BLaER1 (cell line): ENCODE results near the gene RHOB.

ENCODE experiments used
- H3K27ac ChIP-seq: shearing (Covaris generic); formaldehyde crosslinking; 2 replicates; pipeline ENCODE4 v1.8.1; 2022
- H3K27me3 ChIP-seq: shearing (Covaris generic); formaldehyde crosslinking; 2 replicates; pipeline ENCODE4 v1.8.1; 2022
- H3K36me3 ChIP-seq: shearing (Covaris generic); formaldehyde crosslinking; 2 replicates; pipeline ENCODE4 v1.8.1; 2022
- H3K4me1 ChIP-seq: shearing (Covaris generic); formaldehyde crosslinking; 2 replicates; pipeline ENCODE4 v1.8.1; 2022
- H3K4me2 ChIP-seq: shearing (Covaris generic); formaldehyde crosslinking; 2 replicates; pipeline ENCODE4 v1.8.1; 2022
- H3K4me3 ChIP-seq: shearing (Covaris generic); formaldehyde crosslinking; 2 replicates; pipeline ENCODE4 v1.8.1; 2022
- H3K9ac ChIP-seq: shearing (Covaris generic); formaldehyde crosslinking; 2 replicates; pipeline ENCODE4 v1.8.1; 2022
- H3K9me3 ChIP-seq: shearing (Covaris generic); formaldehyde crosslinking; 2 replicates; pipeline ENCODE4 v1.8.1; 2022
- H4K20me1 ChIP-seq: shearing (Covaris generic); formaldehyde crosslinking; 2 replicates; pipeline ENCODE4 v1.8.1; 2022
- Cebpa-rat ChIP-seq: shearing (Covaris generic); IDR thresholded peaks from 2 replicates; pipeline ENCODE4 v1.8.1; 2022

The RHOB gene

DNA sequence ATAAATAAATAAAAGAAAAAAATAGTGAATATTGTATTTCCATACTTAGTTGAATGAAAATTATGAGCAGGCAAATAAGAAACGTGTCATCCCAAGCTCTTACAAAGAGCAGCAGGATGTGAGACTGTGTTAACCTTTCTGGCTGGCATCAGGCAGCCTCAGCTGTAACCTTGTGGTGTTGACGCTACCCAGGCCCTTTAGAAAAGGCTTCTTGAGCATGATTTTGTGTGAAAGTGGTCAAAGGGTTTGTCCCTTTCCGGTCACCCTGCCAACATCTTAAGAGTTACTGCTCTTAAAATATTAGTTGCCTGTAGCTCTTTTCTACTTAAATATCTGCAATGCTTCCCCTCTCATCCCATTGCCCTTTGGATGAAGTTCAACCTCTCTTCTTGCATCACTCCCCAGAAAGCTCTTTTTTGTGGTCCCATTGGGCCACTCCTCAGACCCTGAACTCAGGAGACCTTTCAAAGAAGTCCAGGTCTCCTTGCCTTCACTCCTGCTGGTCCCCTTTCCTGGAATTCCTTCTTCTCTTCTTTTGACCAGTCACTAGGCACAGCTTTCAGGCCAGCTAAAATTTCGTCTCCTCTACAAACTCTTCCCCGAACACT lies 35.0 kb downstream of the RHOB start:
- no peak overlapping the region for H3K9ac ChIP-seq
- H4K20me1 ChIP-seq = no peaks in the 10 kb centered on the region
- H3K27me3 ChIP-seq = no peaks in the 10 kb centered on the region
- H3K9me3 ChIP-seq = peaks cover 22% of the 10 kb centered on the region
- H3K36me3 ChIP-seq = no peaks in the 10 kb centered on the region
- H3K4me2 ChIP-seq = no peak overlapping the region
- no peak for TF ChIP-seq Cebpa-rat
- no peak overlapping the region for H3K27ac ChIP-seq
- no peaks in the 10 kb centered on the region for H3K4me1 ChIP-seq
- no peak overlapping the region for H3K4me3 ChIP-seq

DNA sequence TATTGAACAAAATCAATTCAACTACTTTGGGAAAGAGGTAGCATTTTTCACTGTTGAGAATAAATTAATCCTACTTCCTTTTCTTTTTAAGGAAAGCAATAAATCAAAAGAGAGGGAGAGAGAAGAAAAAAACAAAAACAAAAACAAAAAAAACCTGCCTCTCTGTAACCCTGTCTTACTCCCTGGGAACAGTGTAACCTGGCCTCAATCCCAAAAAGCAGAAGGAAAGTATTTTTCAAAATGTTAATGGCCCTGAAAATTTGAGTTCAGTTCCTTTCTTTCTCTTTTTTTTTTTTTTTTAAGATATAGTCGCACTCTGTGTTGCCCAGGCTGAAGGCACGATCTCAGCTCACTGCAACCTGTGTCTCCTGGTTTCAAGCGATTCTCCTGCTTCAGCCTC lies 35.9 kb downstream of the RHOB start:
- Histone ChIP-seq H4K20me1 (no peaks in the 10 kb centered on the region), H3K27ac (no peak overlapping the region), H3K27me3 (no peaks in the 10 kb centered on the region), H3K4me3 (no peak overlapping the region), H3K36me3 (no peaks in the 10 kb centered on the region), H3K4me1 (no peaks in the 10 kb centered on the region), H3K9ac (no peak overlapping the region), H3K4me2 (no peak overlapping the region), H3K9me3 (peaks cover 15% of the 10 kb centered on the region)
- no peak for TF ChIP-seq Cebpa-rat

DNA sequence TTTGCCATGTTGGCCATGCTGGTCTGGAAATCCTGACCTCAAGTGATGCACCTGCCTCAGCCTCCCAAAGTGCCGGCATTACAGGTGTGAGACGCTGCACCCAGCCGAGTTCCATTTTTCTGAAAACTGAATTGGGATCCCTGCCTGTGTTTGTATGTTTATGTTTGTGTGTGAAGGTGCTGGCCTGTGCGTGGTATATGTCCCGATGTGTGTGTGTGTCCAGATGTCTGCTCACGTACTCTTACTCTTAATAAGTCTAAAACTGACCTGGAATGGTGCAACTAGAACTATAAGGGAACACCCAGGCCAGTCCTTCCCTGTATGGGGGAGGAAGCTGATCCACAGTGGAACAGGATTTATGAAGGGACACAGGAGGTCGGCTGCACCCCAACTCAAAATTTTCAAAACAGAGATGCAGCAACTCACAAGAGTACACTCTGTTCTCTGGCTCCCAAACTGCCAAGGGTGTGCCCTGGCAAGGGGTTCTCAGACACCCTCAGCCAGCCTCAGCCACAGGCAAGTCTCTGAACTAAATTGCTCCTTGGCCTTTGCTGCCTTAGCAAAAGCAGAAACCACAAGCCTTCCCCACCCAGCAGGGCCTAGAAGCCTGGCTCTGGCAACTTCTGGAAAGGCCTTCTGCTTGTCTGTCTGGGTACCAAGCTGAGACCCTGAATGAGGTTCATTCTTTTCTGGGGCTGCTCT lies 36.5 kb downstream of the RHOB start:
- H3K27me3 ChIP-seq = no peaks in the 10 kb centered on the region
- H3K27ac ChIP-seq = no peak overlapping the region
- no peak overlapping the region for H3K4me3 ChIP-seq
- no peaks in the 10 kb centered on the region for H3K4me1 ChIP-seq
- H4K20me1 ChIP-seq = no peaks in the 10 kb centered on the region
- no peak overlapping the region for H3K9ac ChIP-seq
- no peak overlapping the region for H3K4me2 ChIP-seq
- no peak for TF ChIP-seq Cebpa-rat
- peaks cover 9% of the 10 kb centered on the region for H3K9me3 ChIP-seq
- H3K36me3 ChIP-seq = no peaks in the 10 kb centered on the region

DNA sequence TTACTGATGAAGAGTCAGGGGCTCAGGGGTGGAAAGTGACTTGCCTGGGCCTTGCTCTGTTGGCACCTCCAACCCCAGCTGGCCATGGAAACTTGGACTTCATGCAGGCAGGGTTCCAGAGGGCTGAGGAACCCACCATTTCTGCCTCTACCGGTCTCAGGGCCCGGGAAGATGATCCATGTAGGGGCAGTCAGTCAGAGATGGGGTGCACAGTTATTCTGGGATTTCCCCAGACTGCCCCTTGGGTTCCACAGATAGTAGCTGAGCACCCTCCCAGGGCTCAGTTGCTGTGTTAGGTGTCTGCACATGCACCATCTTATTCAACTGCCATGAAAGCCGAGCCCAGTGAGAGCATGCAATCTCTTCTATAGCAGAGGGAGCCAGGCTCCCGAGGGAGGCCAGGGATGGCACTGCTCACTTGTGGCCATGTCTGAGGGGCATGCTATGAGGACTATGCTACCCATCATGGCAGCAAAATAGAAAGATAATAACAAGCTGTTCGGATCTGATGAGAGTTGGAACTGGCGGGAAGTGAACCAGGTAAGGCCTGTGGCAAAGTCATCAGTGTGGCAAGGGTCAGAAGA lies 37.3 kb downstream of the RHOB start:
- no peak overlapping the region for H3K4me2 ChIP-seq
- no peak for TF ChIP-seq Cebpa-rat

DNA sequence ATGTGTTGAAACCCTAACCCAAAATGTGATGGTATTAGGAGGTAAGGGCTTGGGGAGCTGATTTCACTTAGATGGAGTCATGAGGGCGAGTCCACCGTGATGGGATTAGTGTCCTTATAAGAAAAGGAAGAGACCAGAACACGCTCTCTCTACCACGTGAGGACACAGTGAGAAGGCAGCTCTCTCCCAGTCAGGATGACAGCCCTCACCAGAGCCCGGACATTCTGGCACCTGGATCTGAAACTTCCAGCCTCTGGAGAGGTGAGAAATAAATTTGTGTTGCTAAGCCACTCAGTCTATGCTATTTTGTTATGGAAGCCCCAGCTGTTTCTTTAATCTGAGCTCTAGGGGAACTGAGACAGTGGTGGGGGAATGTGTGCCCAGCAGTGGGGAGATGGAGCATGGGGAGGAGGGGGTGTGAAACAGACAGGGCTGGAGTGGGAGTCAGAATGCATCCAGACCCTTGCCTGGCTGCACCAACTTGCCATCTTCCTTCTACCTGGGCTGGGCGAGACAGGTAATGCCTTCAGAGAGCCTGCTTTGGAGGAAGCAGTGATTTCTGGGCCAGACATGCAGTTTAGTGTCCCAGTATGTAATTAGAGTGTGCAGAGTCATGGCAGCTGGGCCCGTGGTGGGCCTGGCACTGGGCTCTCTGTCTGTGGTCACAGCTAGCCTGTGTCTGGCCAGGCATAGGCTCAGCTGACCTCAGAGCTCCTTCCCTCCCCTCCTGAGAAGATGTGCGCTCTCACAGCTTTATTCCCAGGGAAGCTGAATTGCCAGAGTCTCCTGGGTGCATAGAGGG lies 38.1 kb downstream of the RHOB start:
- no peak for TF ChIP-seq Cebpa-rat
- Histone ChIP-seq H3K4me1 (peaks cover 12% of the 10 kb centered on the region), H3K4me2 (no peak overlapping the region), H4K20me1 (no peaks in the 10 kb centered on the region), H3K9ac (no peak overlapping the region), H3K27me3 (0 out of 2 replicates have a peak, but pooled peaks cover 3% of the 10 kb centered on the region), H3K4me3 (no peak overlapping the region), H3K27ac (no peak overlapping the region), H3K36me3 (no peaks in the 10 kb centered on the region), H3K9me3 (no peaks in the 10 kb centered on the region)

More for the DNA sequence above, 37.3 kb downstream of the RHOB start:
- no peak overlapping the region for H3K4me3 ChIP-seq
- peaks cover 1% of the 10 kb centered on the region; the same call in 1 of the 2 replicates for H3K9me3 ChIP-seq
- no peaks in the 10 kb centered on the region for H4K20me1 ChIP-seq
- H3K9ac ChIP-seq = no peak overlapping the region
- H3K4me1 ChIP-seq = peaks cover 5% of the 10 kb centered on the region
- H3K27ac ChIP-seq = no peak overlapping the region
- H3K36me3 ChIP-seq = no peaks in the 10 kb centered on the region
- no peaks in the 10 kb centered on the region for H3K27me3 ChIP-seq

DNA sequence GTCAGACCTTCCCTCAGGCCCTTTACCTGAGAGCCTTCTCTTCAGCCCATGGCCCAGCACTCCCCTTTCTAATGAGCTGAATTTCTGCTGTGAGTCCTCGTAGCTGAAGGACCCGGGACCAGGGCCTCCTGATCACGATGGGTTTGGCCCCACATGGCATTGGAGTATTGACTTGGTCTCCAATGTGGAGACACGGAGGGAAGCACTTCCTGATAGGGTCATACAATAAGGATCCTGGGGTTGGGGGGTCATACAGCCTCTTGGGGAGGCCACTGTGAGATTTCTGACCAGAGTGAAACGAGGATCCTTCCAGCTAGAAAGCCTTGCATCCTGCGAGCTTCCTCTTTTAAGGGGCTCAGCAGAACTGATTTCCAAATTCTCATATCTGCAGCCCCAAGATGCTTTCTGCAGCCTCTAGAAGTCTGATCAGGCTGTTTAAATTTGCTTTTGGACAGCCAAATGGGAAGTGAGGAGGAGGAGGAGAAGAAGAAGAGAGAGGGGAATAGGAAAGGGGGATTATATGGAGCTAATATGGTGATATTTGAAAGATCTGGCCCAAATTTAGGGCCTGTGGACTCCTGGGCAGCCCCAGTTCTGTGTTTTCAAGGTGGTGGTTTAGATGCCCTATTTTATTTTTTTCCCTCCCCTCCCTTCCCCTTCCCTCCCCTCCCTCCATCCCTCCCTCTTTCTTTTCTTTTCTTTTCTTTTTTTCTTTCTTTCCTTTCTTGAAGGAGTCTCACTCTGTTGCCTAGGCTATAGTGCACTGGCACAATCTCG lies 38.9 kb downstream of the RHOB start:
- Histone ChIP-seq H3K4me2 (no peak overlapping the region), H3K4me1 (peaks cover 12% of the 10 kb centered on the region), H3K36me3 (no peaks in the 10 kb centered on the region), H3K9me3 (no peaks in the 10 kb centered on the region), H3K27ac (no peak overlapping the region), H3K27me3 (0 out of 2 replicates have a peak, but pooled peaks cover 5% of the 10 kb centered on the region), H3K4me3 (no peak overlapping the region), H3K9ac (no peak overlapping the region), H4K20me1 (no peaks in the 10 kb centered on the region)
- no peak for TF ChIP-seq Cebpa-rat

DNA sequence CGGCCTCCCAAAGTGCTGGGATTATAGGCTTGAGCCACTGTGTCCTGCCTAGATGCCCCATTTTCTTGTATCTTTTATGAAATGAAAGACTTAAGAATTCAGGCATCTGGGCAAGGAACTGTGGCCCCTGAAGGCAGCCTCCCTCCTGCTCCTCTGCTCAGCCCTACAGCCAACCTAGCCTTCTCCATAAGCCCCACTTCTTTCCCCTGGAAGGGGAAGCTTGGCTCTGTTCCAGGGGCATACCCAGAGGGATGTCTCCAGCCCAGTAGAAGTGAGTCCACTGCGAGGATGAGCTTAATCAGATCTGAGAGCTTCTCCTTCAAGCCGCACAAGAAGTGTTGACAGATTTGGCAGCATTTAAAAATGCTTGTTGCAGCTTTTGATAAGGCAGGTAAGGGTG lies 39.7 kb downstream of the RHOB start:
- no peak overlapping the region for H3K9ac ChIP-seq
- no peak overlapping the region for H3K27ac ChIP-seq
- no peak for TF ChIP-seq Cebpa-rat
- H3K9me3 ChIP-seq = no peaks in the 10 kb centered on the region
- no peaks in the 10 kb centered on the region for H3K36me3 ChIP-seq
- no peaks in the 10 kb centered on the region for H4K20me1 ChIP-seq
- H3K4me3 ChIP-seq = no peak overlapping the region
- H3K4me1 ChIP-seq = peaks cover 12% of the 10 kb centered on the region
- 0 out of 2 replicates have a peak, but pooled peaks cover 6% of the 10 kb centered on the region for H3K27me3 ChIP-seq
- no peak overlapping the region for H3K4me2 ChIP-seq

DNA sequence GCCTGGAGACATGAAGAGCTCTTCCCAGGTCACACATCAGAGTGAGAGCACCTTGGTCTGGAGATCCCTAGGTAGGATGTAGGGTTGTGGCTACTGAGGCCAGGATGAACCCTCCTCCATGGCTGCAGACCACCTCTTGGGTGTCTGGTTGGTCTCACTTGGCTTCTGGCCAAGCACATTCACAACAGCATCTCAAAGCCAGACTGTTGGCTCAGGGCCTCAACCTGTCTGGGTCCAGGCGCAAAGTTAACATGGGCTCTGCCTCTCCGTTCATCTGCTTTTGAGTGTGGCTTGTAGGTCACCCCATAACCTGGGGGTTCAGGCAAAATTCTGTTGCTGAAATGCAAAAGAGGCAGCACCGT lies 40.1 kb downstream of the RHOB start:
- H3K27me3 ChIP-seq = peaks cover 10% of the 10 kb centered on the region; the same call in 1 of the 2 replicates
- H4K20me1 ChIP-seq = no peaks in the 10 kb centered on the region
- H3K36me3 ChIP-seq = no peaks in the 10 kb centered on the region
- H3K4me1 ChIP-seq = peaks cover 16% of the 10 kb centered on the region
- H3K9me3 ChIP-seq = no peaks in the 10 kb centered on the region
- no peak for TF ChIP-seq Cebpa-rat
- no peak overlapping the region for H3K4me3 ChIP-seq
- H3K4me2 ChIP-seq = no peak overlapping the region
- H3K9ac ChIP-seq = no peak overlapping the region
- H3K27ac ChIP-seq = no peak overlapping the region
